K562 (cell line): ENCODE results near the gene SYMPK. TPM values are rescaled to one million over a fixed set of nuclear protein-coding genes. Genes with fewer than 3 reads are reported as not detected.

Experiments
- ATF1 ChIP-seq, 2 experiments: fragments of 450-650 bp in 1 of 2; IDR thresholded peaks; 2 replicates each; pipeline ENCODE4 v1.6.1; 2016; ENCODE audit warnings: missing compliant biosample characterization in 1 of 2, missing genetic modification characterization in 1 of 2
- CHD1 ChIP-seq: fragments of 200-600 bp; sonication (generic); IDR thresholded peaks from one replicate; pipeline ENCODE4 v1.6.1; 2012; ENCODE audit warnings: mild to moderate bottlenecking, moderate library complexity, low read length, inconsistent platforms
- NCOA6 ChIP-seq: fragments of 450-650 bp; IDR thresholded peaks from 2 replicates; pipeline ENCODE4 v1.6.1; 2017; ENCODE audit warnings: mild to moderate bottlenecking
- PCBP1 ChIP-seq: fragments of 200-400 bp; formaldehyde crosslinking; IDR thresholded peaks from 2 replicates; pipeline ENCODE4 v1.6.1; 2018; ENCODE audit warnings: mild to moderate bottlenecking, low read depth, low read length; ENCODE audit not compliant: poor library complexity, severe bottlenecking
- UBTF ChIP-seq, 2 experiments: IDR thresholded peaks; 2 replicates each; pipeline ENCODE4 v1.6.1; 2012; ENCODE audit warnings: improper control_type of control experiment in 2 of 2, low read depth in 2 of 2, low read length in 2 of 2, borderline replicate concordance in 1 of 2
- USF1 ChIP-seq: sonication (generic); formaldehyde crosslinking; IDR thresholded peaks from 2 replicates; pipeline ENCODE4 v1.9.0; 2022; ENCODE audit warnings: mild to moderate bottlenecking, missing genetic modification reagents
- ZBTB9 ChIP-seq: fragments of 450-650 bp; formaldehyde crosslinking; IDR thresholded peaks from 2 replicates; pipeline ENCODE4 v1.4.0; 2020; ENCODE audit warnings: mild to moderate bottlenecking, moderate library complexity
- ZNF174 ChIP-seq: fragments of 250-450 bp; sonication (Bioruptor Pico); IDR thresholded peaks from 2 replicates; pipeline ENCODE4 v1.4.0; 2020; ENCODE audit warnings: mild to moderate bottlenecking
- ZNF239 ChIP-seq: fragments of 250-450 bp; sonication (Bioruptor Pico); IDR thresholded peaks from 2 replicates; pipeline ENCODE4 v1.4.0; 2020; ENCODE audit warnings: mild to moderate bottlenecking
- ZNF347 ChIP-seq: fragments of 450-650 bp; formaldehyde crosslinking; IDR thresholded peaks from 2 replicates; pipeline ENCODE4 v1.4.0; 2020; ENCODE audit warnings: low read depth, mild to moderate bottlenecking, moderate library complexity
- ZNF830 ChIP-seq: fragments of 250-450 bp; sonication (Bioruptor Pico); IDR thresholded peaks from 2 replicates; pipeline ENCODE4 v1.5.0; 2021; ENCODE audit warnings: mild to moderate bottlenecking
- polyA plus RNA-seq, 8 experiments: library from polyadenylated mRNA; depleted of rRNA in 4 of 8; stranded (reverse) in 5 of 8; unstranded in 3 of 8; fragments of >200 nt; fragmentation: Nextera tagmentation in 2 of 8; fragmentation: Illumina TruSeq in 1 of 8; extraction: Ambion mirVana in 2 of 8; extraction: Trizol in 1 of 8; gene quantifications; 2 replicates each; pipeline versions ENCODE4 v1.2.1 to v1.2.3, GENCODE V29; 2011 to 2014; ENCODE audit warnings: inconsistent platforms in 1 of 8, missing spikeins in 1 of 8
- total RNA-seq, 7 experiments: library from RNA; depleted of rRNA in 6 of 7; stranded (reverse); fragments of >200 nt in 6 of 7; fragmentation: Illumina TruSeq in 2 of 7; extraction: Trizol in 2 of 7; gene quantifications; 2 replicates each; pipeline versions ENCODE4 v1.2.1 to v1.2.3, GENCODE V29; 2011 to 2021; ENCODE audit warnings: low replicate concordance in 1 of 7
- TF ChIP-seq, protein P1 (sequence below): fragments of 200-800 bp; sonication (Bioruptor generic); IDR thresholded peaks from 2 replicates; pipeline ENCODE4 v1.6.1; 2017; ENCODE audit warnings: missing genetic modification characterization, missing compliant biosample characterization
- TF ChIP-seq, protein P2 (sequence below), 2 experiments: fragments of 450-650 bp; IDR thresholded peaks; 2 replicates each; pipeline ENCODE4 v1.6.1; 2018; ENCODE audit warnings: mild to moderate bottlenecking in 2 of 2, low read depth in 1 of 2; ENCODE audit not compliant: partially characterized antibody in 2 of 2

The SYMPK gene
- total and polyA plus RNA-seq, 9 of the 15 experiments (the other 6 are each of a cell fraction or from before 2014, with no cell fraction given): 0.73 to 95.5 (median 58.4) TPM

DNA sequence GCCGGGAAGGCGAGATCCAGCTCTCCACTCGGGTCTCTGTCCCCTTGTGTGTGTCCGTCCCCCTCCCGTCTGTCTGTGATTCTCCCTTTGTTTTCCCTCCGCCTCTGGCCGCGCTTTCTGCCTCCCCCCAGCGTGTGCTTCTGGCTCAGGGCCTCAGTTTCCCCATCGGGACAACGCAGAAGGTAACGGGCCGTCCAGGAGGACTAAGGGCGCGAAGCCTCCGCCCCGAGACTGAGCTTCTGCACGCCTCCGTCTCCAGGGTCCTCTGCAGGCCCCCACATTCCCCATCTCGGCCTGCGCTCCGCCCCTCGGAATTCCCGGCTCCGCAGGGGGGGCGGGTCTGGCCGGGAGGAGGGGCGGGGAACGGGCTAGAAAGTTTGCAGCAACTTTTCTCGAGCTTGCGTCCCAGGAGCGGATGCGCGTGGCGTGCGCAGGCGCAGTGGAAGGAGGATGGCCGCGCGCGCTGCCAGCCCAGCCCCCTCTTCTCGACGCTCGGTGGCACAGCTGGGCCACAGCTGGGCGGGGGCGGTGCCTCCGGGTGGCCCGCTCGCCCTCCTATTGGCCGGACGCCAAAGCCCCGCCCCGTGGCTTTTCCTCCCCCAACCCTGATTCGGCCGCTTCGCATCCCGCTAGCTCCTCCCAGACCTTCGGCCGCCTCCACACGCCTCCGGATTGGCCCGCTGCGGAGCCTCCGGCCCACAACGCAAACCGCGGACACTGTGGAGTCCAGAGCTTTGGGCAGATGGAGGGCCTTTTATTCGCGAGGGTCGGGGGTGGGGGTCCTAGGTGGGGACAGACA is 93.8 kb downstream of the SYMPK start, which contains the start of gene SIX5 (continued):
- TF ChIP-seq USF1 (CRISPR knock-in tag): no peak
- TF ChIP-seq ZBTB9 (CRISPR knock-in tag): no peak
- no peak for TF ChIP-seq NCOA6
- 0 out of 4 replicates have a peak, but pooled peaks of 1 of the 2 experiments have one; percentile 57 for TF ChIP-seq UBTF (IDR thresholded peaks at IDR 0.05; ENCODE audit: borderline replicate concordance in 1 of 2, low read depth in 2 of 2, low read length in 2 of 2)
- TF ChIP-seq ZNF239 (CRISPR knock-in tag): no peak
- peak; percentile 46 for TF ChIP-seq PCBP1
- TF ChIP-seq ATF1 (CRISPR knock-in tag; IDR thresholded peaks at IDR 0.05): no peak
- TF ChIP-seq ATF1 (tag; IDR thresholded peaks at IDR 0.05): peak; percentile 81
- TF ChIP-seq ZNF347: no peak
- TF ChIP-seq, protein P1, sequence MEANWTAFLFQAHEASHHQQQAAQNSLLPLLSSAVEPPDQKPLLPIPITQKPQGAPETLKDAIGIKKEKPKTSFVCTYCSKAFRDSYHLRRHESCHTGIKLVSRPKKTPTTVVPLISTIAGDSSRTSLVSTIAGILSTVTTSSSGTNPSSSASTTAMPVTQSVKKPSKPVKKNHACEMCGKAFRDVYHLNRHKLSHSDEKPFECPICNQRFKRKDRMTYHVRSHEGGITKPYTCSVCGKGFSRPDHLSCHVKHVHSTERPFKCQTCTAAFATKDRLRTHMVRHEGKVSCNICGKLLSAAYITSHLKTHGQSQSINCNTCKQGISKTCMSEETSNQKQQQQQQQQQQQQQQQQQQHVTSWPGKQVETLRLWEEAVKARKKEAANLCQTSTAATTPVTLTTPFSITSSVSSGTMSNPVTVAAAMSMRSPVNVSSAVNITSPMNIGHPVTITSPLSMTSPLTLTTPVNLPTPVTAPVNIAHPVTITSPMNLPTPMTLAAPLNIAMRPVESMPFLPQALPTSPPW (CRISPR knock-in tag): peak; percentile 92
- TF ChIP-seq, protein P2, sequence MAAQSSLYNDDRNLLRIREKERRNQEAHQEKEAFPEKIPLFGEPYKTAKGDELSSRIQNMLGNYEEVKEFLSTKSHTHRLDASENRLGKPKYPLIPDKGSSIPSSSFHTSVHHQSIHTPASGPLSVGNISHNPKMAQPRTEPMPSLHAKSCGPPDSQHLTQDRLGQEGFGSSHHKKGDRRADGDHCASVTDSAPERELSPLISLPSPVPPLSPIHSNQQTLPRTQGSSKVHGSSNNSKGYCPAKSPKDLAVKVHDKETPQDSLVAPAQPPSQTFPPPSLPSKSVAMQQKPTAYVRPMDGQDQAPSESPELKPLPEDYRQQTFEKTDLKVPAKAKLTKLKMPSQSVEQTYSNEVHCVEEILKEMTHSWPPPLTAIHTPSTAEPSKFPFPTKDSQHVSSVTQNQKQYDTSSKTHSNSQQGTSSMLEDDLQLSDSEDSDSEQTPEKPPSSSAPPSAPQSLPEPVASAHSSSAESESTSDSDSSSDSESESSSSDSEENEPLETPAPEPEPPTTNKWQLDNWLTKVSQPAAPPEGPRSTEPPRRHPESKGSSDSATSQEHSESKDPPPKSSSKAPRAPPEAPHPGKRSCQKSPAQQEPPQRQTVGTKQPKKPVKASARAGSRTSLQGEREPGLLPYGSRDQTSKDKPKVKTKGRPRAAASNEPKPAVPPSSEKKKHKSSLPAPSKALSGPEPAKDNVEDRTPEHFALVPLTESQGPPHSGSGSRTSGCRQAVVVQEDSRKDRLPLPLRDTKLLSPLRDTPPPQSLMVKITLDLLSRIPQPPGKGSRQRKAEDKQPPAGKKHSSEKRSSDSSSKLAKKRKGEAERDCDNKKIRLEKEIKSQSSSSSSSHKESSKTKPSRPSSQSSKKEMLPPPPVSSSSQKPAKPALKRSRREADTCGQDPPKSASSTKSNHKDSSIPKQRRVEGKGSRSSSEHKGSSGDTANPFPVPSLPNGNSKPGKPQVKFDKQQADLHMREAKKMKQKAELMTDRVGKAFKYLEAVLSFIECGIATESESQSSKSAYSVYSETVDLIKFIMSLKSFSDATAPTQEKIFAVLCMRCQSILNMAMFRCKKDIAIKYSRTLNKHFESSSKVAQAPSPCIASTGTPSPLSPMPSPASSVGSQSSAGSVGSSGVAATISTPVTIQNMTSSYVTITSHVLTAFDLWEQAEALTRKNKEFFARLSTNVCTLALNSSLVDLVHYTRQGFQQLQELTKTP (IDR thresholded peaks at IDR 0.05; ENCODE audit: low read depth in 1 of 2, partially characterized antibody in 2 of 2): peak in 1 of 2 experiments; percentile 68
- no peak for TF ChIP-seq CHD1
- no peak; the same call in 1 of the 2 replicates for TF ChIP-seq ZNF830 (CRISPR knock-in tag)
- TF ChIP-seq ZNF174 (CRISPR knock-in tag): 0 out of 2 replicates have a peak, but pooled peaks have one; percentile 29
